ENCODE results near the gene TMEM266. TPM values are rescaled to one million over a fixed set of nuclear protein-coding genes. Genes with fewer than 3 reads are reported as not detected.

Gene TMEM266
- total RNA-seq, 1 donor: not detected

DNA sequence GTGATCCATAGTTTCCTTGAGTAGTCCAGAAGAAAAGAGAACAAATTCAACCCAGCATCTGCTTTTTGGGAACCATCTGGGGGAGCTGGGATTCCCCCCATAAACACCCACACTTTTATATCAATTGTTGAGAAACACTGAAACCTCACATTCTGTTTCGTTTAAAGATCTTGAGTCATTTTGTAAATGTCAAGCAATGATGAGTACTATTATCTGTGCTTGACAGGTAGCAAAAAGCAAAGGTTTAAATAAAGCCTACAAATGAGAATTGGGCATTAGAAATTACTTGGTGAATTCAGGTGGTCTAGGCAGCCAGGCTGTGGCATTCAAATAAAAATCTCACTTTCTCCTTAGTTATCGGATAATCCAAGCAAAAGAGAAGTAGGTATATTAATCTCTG lies 75.7 kb downstream of the TMEM266 start:
- H3K4me3 ChIP-seq (ENCODE audit: low read length): no peak overlapping the region
- no peaks in the 10 kb centered on the region for H3K27me3 ChIP-seq (ENCODE audit: insufficient read depth, low read length)
- H3K4me1 ChIP-seq (ENCODE audit: insufficient read depth, low read length): peaks cover 8% of the 10 kb centered on the region
- no peaks in the 10 kb centered on the region for H3K9me3 ChIP-seq (ENCODE audit: low read depth, low read length)

DNA sequence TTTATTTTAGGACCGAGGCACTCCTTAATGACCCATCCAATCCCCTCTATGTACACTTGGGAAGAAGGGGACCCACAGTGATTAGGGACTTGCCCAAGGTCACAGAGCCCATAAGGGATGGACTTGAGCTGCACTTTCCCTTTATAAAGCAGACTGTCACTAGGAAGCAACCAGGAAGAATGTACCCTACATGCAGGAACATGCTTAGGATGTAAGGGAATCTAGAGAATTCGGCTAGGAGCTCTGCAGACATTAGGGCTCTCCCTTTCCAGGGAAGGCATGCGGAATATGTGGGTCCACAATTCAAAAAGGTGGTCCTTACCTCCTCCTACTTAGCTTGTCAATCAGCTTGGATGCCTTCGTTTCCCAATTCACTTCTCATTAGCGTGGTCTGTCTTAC lies 78.7 kb downstream of the TMEM266 start:
- no peaks in the 10 kb centered on the region for H3K27me3 ChIP-seq (ENCODE audit: insufficient read depth, low read length)

DNA sequence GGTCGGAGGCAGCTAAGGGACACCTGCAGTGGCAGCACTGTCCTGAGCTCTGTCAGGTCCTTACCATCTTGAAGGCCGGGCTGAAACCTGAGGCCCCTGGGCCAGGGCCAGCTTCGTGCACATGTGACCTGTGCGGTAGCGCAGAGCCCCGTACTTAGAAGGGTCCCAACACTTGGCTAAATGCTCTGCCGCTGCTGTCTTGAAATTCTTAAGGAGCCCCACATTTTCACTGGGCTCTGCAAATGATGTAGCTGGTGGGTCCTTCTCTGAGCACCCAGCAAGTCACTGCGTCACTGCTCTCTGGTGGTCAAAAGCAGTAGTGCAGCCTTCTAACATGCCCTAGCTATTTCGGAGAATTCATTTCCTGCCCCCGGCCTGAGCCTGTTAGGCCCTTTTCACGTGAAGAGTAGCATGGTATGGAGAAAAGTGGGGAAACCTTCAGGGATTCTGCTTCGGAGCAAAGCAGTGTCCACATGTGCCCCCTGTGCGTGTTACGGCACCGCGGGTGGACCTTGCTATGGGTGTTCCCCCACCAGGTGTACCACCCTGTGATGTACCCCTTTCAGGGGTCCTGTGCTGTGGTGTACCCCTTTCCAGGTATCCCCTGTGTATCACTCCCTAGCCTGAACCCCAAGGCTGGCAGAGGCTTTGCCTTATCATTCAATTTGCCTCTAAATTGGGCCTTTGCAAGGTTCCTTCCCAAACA lies 79.7 kb downstream of the TMEM266 start:
- Histone ChIP-seq H3K4me1 (ENCODE audit: insufficient read depth, low read length) (peaks cover 8% of the 10 kb centered on the region), H3K27me3 (ENCODE audit: insufficient read depth, low read length) (no peaks in the 10 kb centered on the region), H3K9me3 (ENCODE audit: low read depth, low read length) (no peaks in the 10 kb centered on the region), H3K4me3 (ENCODE audit: low read length) (no peak overlapping the region)

More for the DNA sequence above, 78.7 kb downstream of the TMEM266 start:
- Histone ChIP-seq H3K9me3 (ENCODE audit: low read depth, low read length) (no peaks in the 10 kb centered on the region), H3K4me1 (ENCODE audit: insufficient read depth, low read length) (peaks cover 8% of the 10 kb centered on the region), H3K4me3 (ENCODE audit: low read length) (no peak overlapping the region)

DNA sequence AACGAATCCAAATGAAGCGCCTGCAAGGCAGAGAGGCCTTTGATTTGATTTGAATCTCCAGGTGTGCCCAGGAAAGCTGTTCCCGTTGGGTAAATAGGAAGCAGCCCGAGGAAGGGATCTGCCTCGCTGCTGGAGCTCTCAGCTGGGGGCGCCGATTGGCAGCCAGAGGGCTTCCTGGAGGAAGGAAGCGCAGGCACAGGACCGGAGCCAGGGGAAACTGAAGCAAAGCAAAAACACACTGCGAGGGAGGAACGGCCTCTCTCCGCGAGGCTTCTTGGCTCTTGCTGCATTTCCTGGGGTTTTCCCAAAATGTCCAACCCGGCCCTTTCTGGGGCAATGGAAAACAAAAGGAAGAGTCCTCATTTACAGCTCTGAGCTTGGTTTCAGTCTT lies 80.3 kb downstream of the TMEM266 start:
- no peak overlapping the region for H3K4me3 ChIP-seq (ENCODE audit: low read length)
- H3K4me1 ChIP-seq (ENCODE audit: insufficient read depth, low read length): peaks cover 8% of the 10 kb centered on the region
- H3K27me3 ChIP-seq (ENCODE audit: insufficient read depth, low read length): no peaks in the 10 kb centered on the region
- H3K9me3 ChIP-seq (ENCODE audit: low read depth, low read length): no peaks in the 10 kb centered on the region

DNA sequence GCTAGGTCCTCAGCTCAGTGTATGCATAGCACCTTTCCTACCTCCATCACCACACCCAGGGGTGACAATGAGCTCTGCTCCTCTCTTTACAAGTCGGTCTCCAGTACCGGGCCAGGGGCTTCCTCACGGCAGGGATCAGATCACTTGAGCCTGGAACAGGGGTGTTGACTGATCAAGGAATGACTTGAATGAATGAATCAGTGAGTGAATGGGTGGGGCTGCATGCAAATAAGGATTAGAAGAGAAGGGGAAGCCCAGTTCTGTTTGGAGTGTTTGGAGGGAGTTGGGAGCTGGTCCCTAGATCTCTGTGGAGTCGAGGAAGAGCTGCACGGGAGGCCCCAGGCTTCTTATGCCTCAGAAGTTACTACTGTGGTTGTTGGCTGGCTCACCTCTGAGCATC lies 87.0 kb downstream of the TMEM266 start:
- H3K27me3 ChIP-seq (ENCODE audit: insufficient read depth, low read length): no peaks in the 10 kb centered on the region
- H3K9me3 ChIP-seq (ENCODE audit: low read depth, low read length): no peaks in the 10 kb centered on the region
- H3K4me1 ChIP-seq (ENCODE audit: insufficient read depth, low read length): peaks cover 14% of the 10 kb centered on the region
- no peak overlapping the region for H3K4me3 ChIP-seq (ENCODE audit: low read length)

DNA sequence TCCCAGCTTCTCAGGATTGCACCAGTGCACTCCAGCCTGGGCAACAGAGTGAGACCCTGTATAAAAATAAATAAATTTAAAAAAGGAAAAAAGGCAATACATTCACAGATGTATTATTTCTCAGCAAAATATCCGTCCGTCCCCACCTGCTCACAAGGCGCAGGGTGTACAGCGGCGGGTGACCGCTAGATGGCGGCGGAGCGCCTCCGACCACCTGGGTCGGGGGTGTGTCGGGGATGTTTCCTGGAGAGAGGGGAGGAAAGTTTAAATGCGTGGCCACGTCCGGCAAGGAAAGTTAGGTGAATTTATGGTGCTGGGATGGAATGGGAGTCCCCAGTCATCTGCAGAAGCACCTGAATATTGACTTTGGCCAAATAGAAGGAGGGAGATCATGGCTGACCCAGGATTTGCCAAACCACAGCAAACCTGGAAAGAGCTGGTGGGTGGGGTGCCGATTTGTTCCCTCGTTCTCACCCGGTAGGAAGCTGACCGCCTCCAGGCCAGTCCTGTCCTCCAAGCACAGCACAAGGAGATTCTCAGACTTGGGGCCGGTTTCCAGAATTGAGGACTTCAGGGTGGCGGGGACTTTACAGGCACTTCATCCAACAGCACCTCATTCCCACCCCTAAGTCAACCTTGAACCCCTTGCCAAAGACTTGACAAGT lies 88.3 kb downstream of the TMEM266 start:
- H3K4me1 ChIP-seq (ENCODE audit: insufficient read depth, low read length): peaks cover 14% of the 10 kb centered on the region

DNA sequence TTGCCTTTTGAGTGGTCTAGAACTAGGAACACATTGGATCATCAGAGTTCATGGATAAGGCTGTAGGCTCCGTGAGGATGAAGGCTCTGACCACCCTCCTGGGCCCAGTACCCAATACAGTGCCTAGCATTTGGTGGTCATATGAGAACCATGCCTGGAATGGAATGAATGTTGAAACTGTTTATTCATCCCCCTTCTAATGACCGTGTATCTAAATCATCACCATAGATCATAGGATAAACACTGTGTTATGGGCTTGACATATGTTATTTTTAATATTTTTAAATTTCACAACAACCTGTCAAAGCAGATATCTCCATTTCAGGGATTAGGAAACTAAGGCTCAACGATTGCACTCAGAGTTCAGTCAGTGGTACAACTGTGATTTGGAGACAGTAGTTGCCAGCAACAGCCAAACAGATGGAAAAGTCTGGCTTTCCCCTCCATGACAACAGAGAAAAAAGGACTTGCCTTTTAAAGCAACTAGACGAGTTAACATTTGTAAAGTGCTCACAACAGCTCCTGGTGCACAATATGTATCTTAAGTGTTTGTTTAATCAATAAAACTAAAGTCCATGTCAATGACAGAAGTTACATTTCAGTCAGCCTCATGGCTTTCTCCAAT lies 89.6 kb downstream of the TMEM266 start:
- H3K9me3 ChIP-seq (ENCODE audit: low read depth, low read length): no peaks in the 10 kb centered on the region
- no peaks in the 10 kb centered on the region for H3K27me3 ChIP-seq (ENCODE audit: insufficient read depth, low read length)
- H3K4me1 ChIP-seq (ENCODE audit: insufficient read depth, low read length): peaks cover 14% of the 10 kb centered on the region
- no peak overlapping the region for H3K4me3 ChIP-seq (ENCODE audit: low read length)

More for the DNA sequence above, 88.3 kb downstream of the TMEM266 start:
- Histone ChIP-seq H3K4me3 (ENCODE audit: low read length) (no peak overlapping the region), H3K27me3 (ENCODE audit: insufficient read depth, low read length) (no peaks in the 10 kb centered on the region), H3K9me3 (ENCODE audit: low read depth, low read length) (no peaks in the 10 kb centered on the region)

DNA sequence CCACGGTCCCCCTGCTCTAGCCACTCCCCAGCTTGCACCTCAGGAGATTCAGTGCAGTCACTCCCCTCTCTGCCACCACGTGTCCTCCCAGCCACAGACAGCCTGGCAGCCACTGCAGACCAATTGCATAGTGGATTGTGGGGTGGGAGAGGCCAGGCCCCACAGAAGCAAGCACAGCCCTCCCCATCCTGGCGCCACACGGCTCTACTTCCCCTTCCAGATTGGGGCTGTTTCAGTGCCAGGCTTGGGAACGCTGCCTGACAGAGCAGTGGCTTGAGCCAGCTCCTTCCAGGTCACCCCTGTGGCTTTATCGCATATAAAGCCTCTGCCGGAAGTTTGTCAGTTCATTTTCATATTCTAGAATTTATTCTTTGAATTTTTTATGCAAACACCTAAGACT lies 90.7 kb downstream of the TMEM266 start:
- Histone ChIP-seq H3K4me1 (ENCODE audit: insufficient read depth, low read length) (peaks cover 14% of the 10 kb centered on the region), H3K27me3 (ENCODE audit: insufficient read depth, low read length) (no peaks in the 10 kb centered on the region), H3K9me3 (ENCODE audit: low read depth, low read length) (no peaks in the 10 kb centered on the region), H3K4me3 (ENCODE audit: low read length) (no peak overlapping the region)

DNA sequence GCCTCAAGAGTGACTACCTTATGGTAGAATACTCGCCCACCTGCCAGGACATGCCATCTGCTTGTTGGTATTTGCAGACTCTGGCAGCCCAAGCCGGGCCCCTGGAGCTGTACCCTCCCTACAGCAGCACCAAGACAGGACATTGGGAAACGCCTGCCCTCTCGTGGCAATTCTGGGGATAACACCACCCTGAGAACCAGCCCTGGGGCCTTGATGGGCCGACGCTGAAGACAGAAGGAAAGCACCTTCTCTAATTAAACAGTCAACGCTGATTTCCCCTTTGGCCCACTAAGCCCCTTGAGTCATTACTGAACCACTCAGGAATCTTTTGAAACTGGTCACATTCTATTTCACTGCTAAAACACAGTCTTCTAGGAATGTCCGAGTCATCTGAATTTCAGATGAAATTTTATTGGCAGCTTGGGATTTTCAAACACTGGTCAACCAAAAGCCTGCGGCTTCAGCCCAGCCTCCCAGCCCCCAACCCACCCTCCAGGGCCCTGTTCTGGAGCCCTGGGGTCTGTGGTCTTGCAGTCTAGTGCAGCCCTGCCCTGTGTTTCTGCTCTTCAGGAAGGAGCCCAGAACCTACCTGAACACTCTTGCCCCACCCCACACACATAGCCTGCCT lies 91.3 kb downstream of the TMEM266 start:
- Histone ChIP-seq H3K27me3 (ENCODE audit: insufficient read depth, low read length) (no peaks in the 10 kb centered on the region), H3K9me3 (ENCODE audit: low read depth, low read length) (no peaks in the 10 kb centered on the region), H3K4me1 (ENCODE audit: insufficient read depth, low read length) (peaks cover 14% of the 10 kb centered on the region), H3K4me3 (ENCODE audit: low read length) (no peak overlapping the region)

DNA sequence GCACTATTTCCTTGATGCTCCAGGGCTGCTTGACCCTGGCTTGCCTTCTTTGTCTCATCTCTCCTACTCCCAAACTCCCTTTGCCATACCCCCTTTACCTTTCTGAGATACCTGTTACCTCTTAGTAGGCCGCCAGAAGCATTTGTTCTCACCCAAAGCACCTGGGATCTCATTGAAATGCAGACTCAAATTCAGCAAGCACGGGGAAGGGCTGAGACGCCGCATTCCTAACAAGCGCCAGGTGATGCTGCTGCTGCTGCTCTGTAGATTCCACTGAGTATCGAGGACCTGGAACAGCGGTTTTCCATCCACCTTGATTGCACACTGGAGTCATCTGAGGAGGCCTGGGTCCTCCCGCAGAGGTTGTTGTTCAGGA lies 91.8 kb downstream of the TMEM266 start:
- no peaks in the 10 kb centered on the region for H3K27me3 ChIP-seq (ENCODE audit: insufficient read depth, low read length)
- no peaks in the 10 kb centered on the region for H3K9me3 ChIP-seq (ENCODE audit: low read depth, low read length)
- no peak overlapping the region for H3K4me3 ChIP-seq (ENCODE audit: low read length)
- H3K4me1 ChIP-seq (ENCODE audit: insufficient read depth, low read length): peaks cover 14% of the 10 kb centered on the region

DNA sequence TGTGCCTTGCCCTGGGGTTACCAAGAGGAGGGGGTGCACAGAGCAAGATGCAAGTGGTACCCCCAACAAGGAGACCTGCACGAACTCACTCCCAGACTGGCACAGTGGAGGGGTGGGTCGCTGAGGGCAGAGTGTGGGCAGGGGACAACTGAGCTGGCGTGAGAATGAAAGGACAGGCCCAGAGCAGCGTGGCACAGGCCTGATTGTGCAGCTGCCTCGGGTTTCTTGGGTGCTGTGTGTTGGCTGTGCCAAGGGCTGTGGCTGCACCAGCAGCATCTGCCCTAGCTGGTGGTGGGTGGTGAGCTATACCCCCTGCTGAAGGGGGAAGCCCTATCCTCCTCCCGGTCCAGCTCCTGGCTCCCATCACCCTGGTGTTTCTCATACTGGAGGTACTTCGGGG lies 92.4 kb downstream of the TMEM266 start:
- H3K9me3 ChIP-seq (ENCODE audit: low read depth, low read length): no peaks in the 10 kb centered on the region
- H3K27me3 ChIP-seq (ENCODE audit: insufficient read depth, low read length): no peaks in the 10 kb centered on the region
- H3K4me3 ChIP-seq (ENCODE audit: low read length): no peak overlapping the region
- peaks cover 14% of the 10 kb centered on the region for H3K4me1 ChIP-seq (ENCODE audit: insufficient read depth, low read length)

DNA sequence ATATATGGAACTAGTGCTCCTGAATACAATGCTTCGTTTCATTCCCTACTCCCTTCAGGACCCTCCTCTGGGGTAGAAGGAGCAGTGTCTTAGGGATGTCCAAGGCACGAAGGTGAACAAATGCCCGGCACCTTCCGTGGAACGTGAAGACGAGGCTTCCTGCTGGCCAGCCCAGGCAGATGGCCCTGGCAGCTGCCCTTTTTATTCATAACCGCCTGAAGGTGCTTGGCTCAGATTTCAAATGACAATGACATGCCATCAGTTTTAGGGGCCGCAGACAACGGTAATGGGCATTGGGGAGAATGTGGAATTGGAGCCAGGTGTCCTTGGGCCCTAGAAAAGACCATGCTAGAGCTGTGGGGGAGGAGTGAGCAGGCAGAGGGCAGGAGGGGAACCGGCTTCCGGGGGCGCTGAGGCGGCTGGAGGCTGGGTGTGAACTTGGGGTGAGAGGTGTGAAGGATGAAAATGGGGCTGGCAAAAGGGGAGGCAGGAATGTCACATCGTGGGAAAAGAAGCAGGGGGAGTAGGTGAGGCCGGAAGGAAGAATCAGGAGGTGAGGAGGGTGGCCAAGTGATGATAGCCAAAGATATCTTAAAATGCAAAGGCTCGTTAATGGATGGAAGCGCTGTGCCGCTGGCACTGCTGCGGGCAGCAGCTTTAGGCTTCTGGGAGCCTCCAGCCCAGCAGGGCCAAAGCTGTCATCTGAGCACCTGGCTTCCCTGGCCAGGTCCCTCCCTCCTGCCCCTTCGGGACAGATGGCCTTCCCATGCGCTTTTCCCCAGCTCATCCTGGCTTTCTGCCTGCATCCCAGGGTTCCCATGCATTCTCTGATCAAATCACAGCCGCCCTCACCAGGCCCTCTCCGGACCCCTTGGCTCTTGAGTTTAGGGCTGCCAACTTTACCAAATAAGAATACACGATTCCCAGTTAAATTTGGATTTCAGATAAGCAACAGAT lies 93.7 kb downstream of the TMEM266 start:
- no peak overlapping the region for H3K4me3 ChIP-seq (ENCODE audit: low read length)
- peaks cover 9% of the 10 kb centered on the region for H3K4me1 ChIP-seq (ENCODE audit: insufficient read depth, low read length)
- H3K27me3 ChIP-seq (ENCODE audit: insufficient read depth, low read length): no peaks in the 10 kb centered on the region
- no peaks in the 10 kb centered on the region for H3K9me3 ChIP-seq (ENCODE audit: low read depth, low read length)

DNA sequence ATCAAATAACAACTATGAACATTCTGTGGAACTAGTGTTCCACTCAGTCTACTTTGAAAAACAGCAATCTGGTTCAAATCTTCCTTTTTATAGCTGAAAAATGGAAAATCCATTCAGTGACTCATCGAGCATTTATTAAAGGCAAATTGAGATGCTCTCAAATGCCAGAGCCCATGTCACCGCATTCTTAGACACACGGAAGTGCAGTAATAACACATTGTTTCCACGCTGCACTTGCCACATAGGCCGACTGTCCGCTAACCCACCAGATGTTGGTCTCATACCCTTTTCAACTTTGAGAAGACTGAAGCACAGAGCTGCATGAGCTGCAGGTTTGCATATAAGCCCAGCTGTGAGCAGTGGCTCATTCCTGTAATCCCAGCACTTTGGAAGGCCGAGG lies 95.9 kb downstream of the TMEM266 start:
- peaks cover 4% of the 10 kb centered on the region for H3K4me1 ChIP-seq (ENCODE audit: insufficient read depth, low read length)
- H3K27me3 ChIP-seq (ENCODE audit: insufficient read depth, low read length): no peaks in the 10 kb centered on the region
- no peak overlapping the region for H3K4me3 ChIP-seq (ENCODE audit: low read length)
- no peaks in the 10 kb centered on the region for H3K9me3 ChIP-seq (ENCODE audit: low read depth, low read length)

DNA sequence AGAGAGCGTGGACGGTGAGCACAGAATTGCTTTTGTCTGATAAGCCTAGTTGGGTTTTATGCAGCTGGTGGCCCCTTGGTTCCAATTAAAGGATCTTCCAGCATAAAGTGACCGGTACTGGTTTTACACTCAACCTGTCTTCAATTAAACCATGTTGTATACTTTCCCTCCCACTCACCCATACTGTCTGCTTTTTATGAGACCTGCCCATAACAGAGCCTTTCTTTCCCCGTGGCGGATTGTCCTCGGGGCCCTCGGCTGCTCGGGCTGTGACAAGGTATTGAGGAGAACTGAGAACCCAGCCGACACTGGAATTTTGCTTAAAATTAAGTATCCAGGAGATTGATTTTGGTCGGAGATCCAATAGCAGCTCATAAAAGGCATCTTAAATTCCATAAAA lies 98.4 kb downstream of the TMEM266 start:
- Histone ChIP-seq H3K4me3 (ENCODE audit: low read length) (no peak overlapping the region), H3K27me3 (ENCODE audit: insufficient read depth, low read length) (no peaks in the 10 kb centered on the region), H3K9me3 (ENCODE audit: low read depth, low read length) (no peaks in the 10 kb centered on the region), H3K4me1 (ENCODE audit: insufficient read depth, low read length) (peaks cover 6% of the 10 kb centered on the region)

All from mononuclear cell (primary cell).